MM.1S (cell line): ENCODE data around the gene PISD.
"Not testable (repeated sequence)": the region's sequence is repeated elsewhere in the genome, so short reads cannot be mapped to it uniquely, and the experiment has no call there.

Source experiments
- DNase-seq: peaks from one replicate; pipeline ENCODE4 v3.0.0-alpha.2; 2015
- H2AFZ ChIP-seq: fragments of 300-600 bp; sonication (generic); 2 replicates; pipeline ENCODE4 v1.6.0; 2016; ENCODE audit warnings: antibody characterized with exemption, low read length
- H3F3A ChIP-seq: fragments of 300-600 bp; sonication (generic); 2 replicates; pipeline ENCODE4 v1.6.1; 2016; ENCODE audit warnings: mild to moderate bottlenecking, antibody characterized with exemption, low read length, moderate library complexity, mixed read lengths; ENCODE audit not compliant: insufficient read depth
- H3K27ac ChIP-seq: fragments of 300-600 bp; sonication (generic); 2 replicates; pipeline ENCODE4 v1.5.1; 2016; ENCODE audit warnings: mild to moderate bottlenecking, low read length
- H3K27me3 ChIP-seq: fragments of 300-600 bp; sonication (generic); replicated peaks from 2 replicates; pipeline ENCODE4 v1.6.0; 2016; ENCODE audit warnings: low read length; ENCODE audit not compliant: insufficient read depth
- H3K36me3 ChIP-seq: fragments of 300-600 bp; sonication (generic); replicated peaks from 2 replicates; pipeline ENCODE4 v1.6.1; 2016; ENCODE audit warnings: mild to moderate bottlenecking, low read length, mixed read lengths; ENCODE audit not compliant: insufficient read depth
- H3K4me1 ChIP-seq: fragments of 300-600 bp; sonication (generic); 2 replicates; pipeline ENCODE4 v1.6.1; 2016; ENCODE audit warnings: low read length, mixed read lengths
- H3K4me2 ChIP-seq: fragments of 300-600 bp; sonication (generic); 2 replicates; pipeline ENCODE4 v1.6.0; 2016; ENCODE audit warnings: low read depth, low read length
- H3K4me3 ChIP-seq: fragments of 300-600 bp; sonication (generic); 2 replicates; pipeline ENCODE4 v1.5.1; 2016; ENCODE audit warnings: low read length, mixed read lengths
- H3K79me2 ChIP-seq: fragments of 300-600 bp; sonication (generic); 2 replicates; pipeline ENCODE4 v1.6.1; 2016; ENCODE audit warnings: mixed run types, low read length, mixed read lengths
- H3K9ac ChIP-seq: fragments of 300-600 bp; sonication (generic); 2 replicates; pipeline ENCODE4 v1.6.1; 2016; ENCODE audit warnings: low read length, mixed read lengths
- H3K9me2 ChIP-seq: fragments of 300-600 bp; sonication (generic); replicated peaks from 2 replicates; pipeline ENCODE4 v1.6.1; 2016; ENCODE audit warnings: mild to moderate bottlenecking, low read length, mixed read lengths; ENCODE audit not compliant: insufficient read depth
- H3K9me3 ChIP-seq: fragments of 300-600 bp; sonication (generic); replicated peaks from 2 replicates; pipeline ENCODE4 v1.6.1; 2016; ENCODE audit warnings: mild to moderate bottlenecking, low read length, mixed read lengths; ENCODE audit not compliant: insufficient read depth
- H4K20me1 ChIP-seq: fragments of 300-600 bp; sonication (generic); 2 replicates; pipeline ENCODE4 v1.6.1; 2016; ENCODE audit warnings: mild to moderate bottlenecking, low read length, moderate library complexity, mixed read lengths; ENCODE audit not compliant: insufficient read depth
- CTCF ChIP-seq: fragments of 300-600 bp; sonication (generic); IDR thresholded peaks from 2 replicates; pipeline ENCODE4 v1.5.1; 2016; ENCODE audit warnings: antibody characterized with exemption, low read length, mixed read lengths
- EZH2 ChIP-seq: fragments of 300-600 bp; sonication (generic); optimal IDR thresholded peaks from 2 replicates; pipeline ENCODE3; 2017; ENCODE audit warnings: low read depth, mild to moderate bottlenecking, antibody characterized with exemption, low read length, mixed read lengths
- EZH2phosphoT487 ChIP-seq: fragments of 300-600 bp; sonication (generic); IDR thresholded peaks from 2 replicates; pipeline ENCODE4 v1.6.1; 2018; ENCODE audit warnings: antibody characterized with exemption, low read length

The PISD gene

GRCh38 chr22:31661851-31662667 lies at the start of gene PISD:
Gene PISD (minus strand): TSS chr22:31662215. CDS start chr22:31662208, 7 bp downstream.
- H3K9me2 ChIP-seq = no peaks in the 10 kb centered on the region
- peak within 1 kb of the TSS; percentile 89 for H3K4me3 ChIP-seq
- TF ChIP-seq CTCF = no peak
- no peak for TF ChIP-seq EZH2phosphoT487
- no peak for TF ChIP-seq EZH2
- H3F3A ChIP-seq = peaks cover 8% of the 10 kb centered on the region
- no peaks in the 10 kb centered on the region for H3K9me3 ChIP-seq
- no peaks in the 10 kb centered on the region for H3K36me3 ChIP-seq
- H3K27me3 ChIP-seq = no peaks in the 10 kb centered on the region
- peak within 1 kb of the TSS; percentile 73 for H3K9ac ChIP-seq
- peak within 1 kb of the TSS; percentile 95 for H3K4me2 ChIP-seq
- peak within 1 kb of the TSS; percentile 94 for H2AFZ ChIP-seq
- H3K79me2 ChIP-seq = peaks cover 48% of the 10 kb centered on the region
- peak within 1 kb of the TSS; percentile 53 for H3K27ac ChIP-seq
- H4K20me1 ChIP-seq = 0 out of 2 replicates have a peak, but pooled peaks cover 3% of the 10 kb centered on the region
- DNase-seq = peak; percentile 99
- peaks cover 15% of the 10 kb centered on the region for H3K4me1 ChIP-seq

DNA sequence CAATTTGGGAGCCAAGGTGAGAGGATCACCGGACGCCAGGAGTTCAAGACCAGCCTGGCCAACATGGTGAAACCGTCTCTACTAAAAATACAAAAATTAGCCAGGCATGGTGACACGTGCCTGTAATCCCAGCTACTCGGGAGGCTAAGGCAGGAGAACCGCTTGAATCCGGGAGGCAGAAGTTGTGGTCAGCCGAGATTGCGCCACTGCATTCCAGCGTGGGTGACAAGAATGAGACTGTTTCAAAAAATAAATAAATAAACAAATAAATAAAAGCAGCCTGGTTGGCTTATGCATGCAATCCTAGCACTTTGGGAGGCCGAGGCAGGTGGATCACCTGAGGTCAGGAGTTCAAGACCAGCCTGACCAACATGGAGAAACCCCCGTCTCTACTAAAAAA lies 49.2 kb upstream of the PISD start:
- not testable (repeated sequence) for H2AFZ ChIP-seq, H3K4me2 ChIP-seq, H3K9ac ChIP-seq, H3K79me2 ChIP-seq, H3K27ac ChIP-seq, H4K20me1 ChIP-seq, H3K4me3 ChIP-seq, DNase-seq, H3F3A ChIP-seq, H3K9me2 ChIP-seq, H3K27me3 ChIP-seq, H3K4me1 ChIP-seq, H3K9me3 ChIP-seq
- H3K36me3 ChIP-seq = peaks cover 11% of the 10 kb centered on the region

- Histone ChIP-seq H2AFZ (no peak overlapping the region), H3K4me2 (no peak overlapping the region), H3F3A (no peaks in the 10 kb centered on the region), H3K9me2 (no peaks in the 10 kb centered on the region), H4K20me1 (no peaks in the 10 kb centered on the region), H3K36me3 (no peaks in the 10 kb centered on the region; the same call in 1 of the 2 replicates), H3K4me1 (no peaks in the 10 kb centered on the region), H3K27ac (no peak overlapping the region), H3K9me3 (no peaks in the 10 kb centered on the region), H3K9ac (no peak overlapping the region), H3K79me2 (no peaks in the 10 kb centered on the region), H3K27me3 (no peaks in the 10 kb centered on the region), H3K4me3 (no peak overlapping the region)
- TF ChIP-seq EZH2phosphoT487 (no peak), EZH2 (no peak)
- DNase-seq = no peak
Measured at GRCh38 chr22:31707519-31707918, 45.5 kb upstream of the PISD start.

DNA sequence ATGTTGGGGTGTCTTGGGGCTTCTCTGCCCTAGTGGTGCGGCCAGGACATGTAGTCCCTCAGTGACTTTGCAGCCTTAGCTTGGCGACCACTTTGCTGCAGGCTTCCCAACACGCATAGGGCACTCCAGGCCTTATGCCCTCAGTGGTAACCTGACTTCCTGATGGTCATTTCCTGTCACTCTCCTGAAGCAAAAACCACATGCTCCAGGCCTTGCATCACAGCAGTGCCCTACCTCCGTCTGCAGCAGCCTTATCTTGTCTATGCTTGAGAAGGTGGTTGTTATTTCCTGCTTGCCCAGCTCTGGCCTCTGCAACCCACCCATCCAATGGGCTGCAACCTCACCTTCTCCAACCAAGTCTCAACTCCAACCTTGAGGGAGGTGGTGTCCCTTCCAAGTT lies 33.4 kb upstream of the PISD start:
- Histone ChIP-seq H3K9me3 (no peaks in the 10 kb centered on the region), H3F3A (no peaks in the 10 kb centered on the region), H3K27ac (no peak overlapping the region), H3K9ac (no peak overlapping the region), H3K79me2 (no peaks in the 10 kb centered on the region), H4K20me1 (no peaks in the 10 kb centered on the region), H3K27me3 (no peaks in the 10 kb centered on the region), H2AFZ (no peak overlapping the region), H3K9me2 (no peaks in the 10 kb centered on the region), H3K4me3 (no peak overlapping the region), H3K4me1 (no peaks in the 10 kb centered on the region), H3K36me3 (peaks cover 9% of the 10 kb centered on the region; the same call in 1 of the 2 replicates), H3K4me2 (no peak overlapping the region)
- no peak for TF ChIP-seq EZH2
- TF ChIP-seq EZH2phosphoT487 = no peak
- no peak for DNase-seq

- not testable (repeated sequence) for H3K9me3 ChIP-seq, DNase-seq, H3K9ac ChIP-seq, H3K27me3 ChIP-seq, H3K9me2 ChIP-seq, H2AFZ ChIP-seq, H3F3A ChIP-seq, H3K27ac ChIP-seq, H3K4me2 ChIP-seq, H3K79me2 ChIP-seq, H3K4me3 ChIP-seq, H3K36me3 ChIP-seq, H4K20me1 ChIP-seq, H3K4me1 ChIP-seq
Measured at GRCh38 chr22:31694046-31694445, 32.0 kb upstream of the PISD start.
